DND-41 (cell line): ENCODE results near the gene FXYD7.

ENCODE experiments used
- ATAC-seq: fragments of 200-7000 bp; cut with Tn5 transposase; 3 replicates; pipeline ENCODE4 v1.9.1; 2021; ENCODE audit warnings: low read depth; ENCODE audit not compliant: insufficient read depth
- DNase-seq: peaks from one replicate; pipeline ENCODE4 v3.0.0-alpha.2; 2020
- H2AFZ ChIP-seq: 2 replicates; pipeline ENCODE4 v1.6.0; 2012; ENCODE audit warnings: low read depth, low read length
- H3K27ac ChIP-seq: 2 replicates; pipeline ENCODE4 v1.5.1; 2012; ENCODE audit warnings: low read length, inconsistent platforms
- H3K27me3 ChIP-seq: fragments of 200-600 bp; sonication (generic); 2 replicates; pipeline ENCODE4 v1.6.0; 2012; ENCODE audit warnings: low read length, mild to moderate bottlenecking, inconsistent platforms; ENCODE audit not compliant: insufficient read depth, poor library complexity
- H3K36me3 ChIP-seq: 2 replicates; pipeline ENCODE4 v1.5.1; 2012; ENCODE audit warnings: low read length, inconsistent platforms; ENCODE audit not compliant: insufficient read depth
- H3K4me1 ChIP-seq: 2 replicates; pipeline ENCODE4 v1.5.1; 2012; ENCODE audit warnings: mild to moderate bottlenecking, low read length; ENCODE audit not compliant: insufficient read depth
- H3K4me2 ChIP-seq: 2 replicates; pipeline ENCODE4 v1.6.0; 2012; ENCODE audit warnings: mild to moderate bottlenecking, moderate library complexity, low read length, inconsistent platforms; ENCODE audit not compliant: insufficient read depth
- H3K4me3 ChIP-seq, 2 experiments: fragments of 200-600 bp in 1 of 2; shearing (Covaris generic) in 1 of 2; 2 replicates each; pipeline ENCODE4 v1.5.1; 2012 to 2016; ENCODE audit warnings: inconsistent platforms in 2 of 2, low read length in 2 of 2, mild to moderate bottlenecking in 2 of 2, low read depth in 1 of 2, moderate library complexity in 1 of 2
- H3K79me2 ChIP-seq: 2 replicates; pipeline ENCODE4 v1.6.0; 2012; ENCODE audit warnings: low read length, inconsistent platforms; ENCODE audit not compliant: insufficient read depth
- H3K9ac ChIP-seq: 2 replicates; pipeline ENCODE4 v1.6.0; 2012; ENCODE audit warnings: low read depth, mild to moderate bottlenecking, inconsistent platforms, low read length, moderate library complexity
- H3K9me3 ChIP-seq: 2 replicates; pipeline ENCODE4 v1.5.1; 2012; ENCODE audit warnings: low read length, moderate library complexity, mild to moderate bottlenecking, inconsistent platforms; ENCODE audit not compliant: insufficient read depth, severe bottlenecking
- H4K20me1 ChIP-seq: 2 replicates; pipeline ENCODE4 v1.6.0; 2012; ENCODE audit warnings: low read length; ENCODE audit not compliant: insufficient read depth
- EZH2 ChIP-seq: IDR thresholded peaks from 3 replicates; pipeline ENCODE4 v1.6.1; 2012; ENCODE audit warnings: borderline replicate concordance, low read depth, mild to moderate bottlenecking, moderate library complexity, low read length, inconsistent platforms; ENCODE audit not compliant: severe bottlenecking
- TF ChIP-seq, protein P1 (sequence below): IDR thresholded peaks from 2 replicates; pipeline ENCODE4 v1.5.1; 2012; ENCODE audit warnings: borderline replicate concordance, low read length, moderate library complexity, mild to moderate bottlenecking; ENCODE audit not compliant: poor library complexity, severe bottlenecking; ENCODE audit errors: extremely low read depth

The FXYD7 gene

GRCh38 chr19:35132254-35132653 lies 10.8 kb upstream of the FXYD7 start:
- no peaks in the 10 kb centered on the region for H3K9me3 ChIP-seq

GRCh38 chr19:35133826-35134225 lies 9.2 kb upstream of the FXYD7 start:
- no peaks in the 10 kb centered on the region for H3K36me3 ChIP-seq
- H3K4me2 ChIP-seq = no peak overlapping the region
- H2AFZ ChIP-seq = no peak overlapping the region
- H4K20me1 ChIP-seq = no peaks in the 10 kb centered on the region
- no peaks in the 10 kb centered on the region for H3K27me3 ChIP-seq
- no peak overlapping the region for H3K4me3 ChIP-seq
- H3K27ac ChIP-seq = no peak overlapping the region
- no peak overlapping the region for H3K9ac ChIP-seq
- H3K9me3 ChIP-seq = no peaks in the 10 kb centered on the region
- TF ChIP-seq, protein P1, sequence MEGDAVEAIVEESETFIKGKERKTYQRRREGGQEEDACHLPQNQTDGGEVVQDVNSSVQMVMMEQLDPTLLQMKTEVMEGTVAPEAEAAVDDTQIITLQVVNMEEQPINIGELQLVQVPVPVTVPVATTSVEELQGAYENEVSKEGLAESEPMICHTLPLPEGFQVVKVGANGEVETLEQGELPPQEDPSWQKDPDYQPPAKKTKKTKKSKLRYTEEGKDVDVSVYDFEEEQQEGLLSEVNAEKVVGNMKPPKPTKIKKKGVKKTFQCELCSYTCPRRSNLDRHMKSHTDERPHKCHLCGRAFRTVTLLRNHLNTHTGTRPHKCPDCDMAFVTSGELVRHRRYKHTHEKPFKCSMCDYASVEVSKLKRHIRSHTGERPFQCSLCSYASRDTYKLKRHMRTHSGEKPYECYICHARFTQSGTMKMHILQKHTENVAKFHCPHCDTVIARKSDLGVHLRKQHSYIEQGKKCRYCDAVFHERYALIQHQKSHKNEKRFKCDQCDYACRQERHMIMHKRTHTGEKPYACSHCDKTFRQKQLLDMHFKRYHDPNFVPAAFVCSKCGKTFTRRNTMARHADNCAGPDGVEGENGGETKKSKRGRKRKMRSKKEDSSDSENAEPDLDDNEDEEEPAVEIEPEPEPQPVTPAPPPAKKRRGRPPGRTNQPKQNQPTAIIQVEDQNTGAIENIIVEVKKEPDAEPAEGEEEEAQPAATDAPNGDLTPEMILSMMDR = no peak
- TF ChIP-seq EZH2 = no peak
- no peak for DNase-seq
- no peaks in the 10 kb centered on the region for H3K79me2 ChIP-seq
- no peaks in the 10 kb centered on the region for H3K4me1 ChIP-seq
- ATAC-seq = no peak

More at GRCh38 chr19:35132254-35132653, 10.8 kb upstream of the FXYD7 start:
- Histone ChIP-seq H4K20me1 (no peaks in the 10 kb centered on the region), H3K4me1 (no peaks in the 10 kb centered on the region), H3K4me3 (no peak overlapping the region), H3K36me3 (no peaks in the 10 kb centered on the region), H3K4me2 (no peak overlapping the region), H3K9ac (no peak overlapping the region), H2AFZ (no peak overlapping the region), H3K27me3 (no peaks in the 10 kb centered on the region), H3K79me2 (no peaks in the 10 kb centered on the region), H3K27ac (no peak overlapping the region)
- ATAC-seq (no peak), DNase-seq (no peak)
- no peak for TF ChIP-seq EZH2
- TF ChIP-seq, protein P1 = no peak

DNA sequence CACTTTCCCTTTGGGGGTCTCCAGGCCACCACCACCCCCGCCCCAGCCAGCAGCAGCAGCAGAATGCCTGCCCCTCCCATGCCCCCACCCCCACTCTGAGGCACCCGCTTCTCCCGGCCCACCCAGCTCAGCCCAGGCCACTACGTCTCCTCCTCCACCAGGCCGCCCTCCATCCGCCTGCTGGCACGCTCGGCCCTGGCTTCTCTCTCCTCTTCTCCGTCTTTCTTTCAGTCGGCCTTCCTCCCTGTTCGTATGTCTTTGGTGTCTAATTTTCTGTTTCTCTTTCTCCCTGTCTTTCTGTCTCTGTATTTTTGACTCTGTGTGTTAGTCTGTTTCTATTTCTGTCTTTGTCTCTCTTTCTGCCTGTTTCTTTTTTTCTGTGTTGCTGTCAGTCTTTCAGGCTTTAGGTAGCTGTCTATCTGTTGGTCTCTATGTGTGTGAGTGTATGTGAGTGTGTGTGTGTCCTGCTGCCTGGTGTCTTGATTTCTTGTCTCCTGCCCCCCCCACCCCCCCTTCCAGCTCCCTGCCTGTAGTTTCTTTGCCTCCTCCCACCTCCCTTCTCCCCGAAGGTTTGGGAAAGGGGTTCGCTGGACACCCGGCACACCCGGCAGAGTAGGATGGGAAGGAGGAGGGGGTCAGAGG lies 8.3 kb upstream of the FXYD7 start, which contains the start of gene LGI4:
LGI4 (minus strand) TSS at position 459 of the 642 bp plus-strand sequence; CDS start at position 80, 379 bp downstream.
- H4K20me1 ChIP-seq = no peaks in the 10 kb centered on the region
- H3K27me3 ChIP-seq = no peaks in the 10 kb centered on the region
- H3K79me2 ChIP-seq = no peaks in the 10 kb centered on the region
- DNase-seq (no peak), ATAC-seq (no peak)
- H3K9me3 ChIP-seq = no peaks in the 10 kb centered on the region
- H3K27ac ChIP-seq = no peak within 1 kb of the TSS
- no peak within 1 kb of the TSS for H3K4me2 ChIP-seq
- no peaks in the 10 kb centered on the region for H3K4me1 ChIP-seq
- no peak within 1 kb of the TSS for H3K9ac ChIP-seq
- H2AFZ ChIP-seq = no peak within 1 kb of the TSS
- H3K36me3 ChIP-seq = no peaks in the 10 kb centered on the region
- TF ChIP-seq EZH2 = no peak
- TF ChIP-seq, protein P1 = no peak
- H3K4me3 ChIP-seq = no peak within 1 kb of the TSS
